ENCODE results near the gene RAD51B.

RAD51B gene

DNA sequence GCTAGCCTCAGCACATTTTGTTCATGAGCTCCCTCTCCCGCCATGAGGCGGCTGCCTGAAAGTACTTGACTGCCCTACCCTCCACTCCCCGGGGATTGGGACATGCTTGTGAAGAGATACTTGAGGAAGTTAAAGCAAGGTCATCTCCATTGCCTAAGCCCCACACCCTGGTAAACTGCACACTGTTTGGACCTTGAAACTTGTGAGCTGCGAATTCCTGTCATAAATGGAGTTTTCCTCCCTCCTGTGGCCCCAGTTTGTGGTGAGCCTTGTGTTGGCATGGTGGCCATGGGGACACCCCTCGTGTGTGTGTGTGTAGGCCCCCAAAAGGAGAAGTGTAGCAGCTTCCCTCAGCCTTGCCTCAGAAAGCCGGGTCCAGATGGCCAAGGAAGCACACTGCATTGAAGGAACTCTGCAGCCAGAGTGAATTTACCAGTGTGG lies 577.8 kb downstream of the RAD51B start:
- peak; percentile 97 for DNase-seq

GRCh38 chr14:68397822-68398221 lies 578.2 kb downstream of the RAD51B start:
- no peak for DNase-seq

DNA sequence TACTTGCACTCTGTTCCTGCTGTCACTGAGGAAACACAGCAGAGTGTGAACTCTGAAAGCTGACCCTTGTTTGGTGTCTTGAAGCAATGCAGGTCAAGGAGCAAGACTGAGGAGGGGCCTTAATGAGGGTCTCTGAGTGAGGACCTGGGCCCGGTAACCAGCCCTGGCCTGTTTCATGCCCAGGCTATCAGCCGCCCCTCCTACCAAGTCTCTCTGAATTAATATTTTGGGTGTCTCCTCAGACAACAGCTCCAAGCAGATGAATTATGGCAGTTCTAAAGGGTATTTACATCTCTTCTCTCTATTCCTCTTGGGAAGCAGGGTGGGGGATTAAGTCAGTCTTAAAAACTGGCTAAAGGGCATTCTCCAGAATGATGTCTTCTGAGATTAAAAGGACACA lies 578.8 kb downstream of the RAD51B start:
- DNase-seq: no peak

DNA sequence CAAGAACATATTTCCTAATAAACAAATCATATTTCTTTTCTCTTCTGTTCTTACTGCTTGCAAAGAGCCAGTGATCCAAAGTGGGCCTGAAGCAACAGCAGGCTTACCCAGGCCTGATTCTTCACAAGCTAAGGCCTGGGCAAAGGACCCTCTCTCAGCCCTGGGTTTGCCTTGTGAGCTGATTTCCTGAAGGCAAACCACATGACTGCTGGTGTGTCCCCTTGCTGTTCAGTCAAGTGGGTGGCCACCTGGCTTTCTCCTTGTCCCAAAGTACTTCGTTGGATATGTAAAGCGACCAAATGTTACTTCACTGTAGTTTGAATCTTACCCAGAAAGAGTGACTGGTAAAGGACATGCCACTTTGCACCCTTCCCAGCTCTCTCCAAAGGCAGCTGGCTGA lies 580.4 kb downstream of the RAD51B start:
- no peak for DNase-seq

DNA sequence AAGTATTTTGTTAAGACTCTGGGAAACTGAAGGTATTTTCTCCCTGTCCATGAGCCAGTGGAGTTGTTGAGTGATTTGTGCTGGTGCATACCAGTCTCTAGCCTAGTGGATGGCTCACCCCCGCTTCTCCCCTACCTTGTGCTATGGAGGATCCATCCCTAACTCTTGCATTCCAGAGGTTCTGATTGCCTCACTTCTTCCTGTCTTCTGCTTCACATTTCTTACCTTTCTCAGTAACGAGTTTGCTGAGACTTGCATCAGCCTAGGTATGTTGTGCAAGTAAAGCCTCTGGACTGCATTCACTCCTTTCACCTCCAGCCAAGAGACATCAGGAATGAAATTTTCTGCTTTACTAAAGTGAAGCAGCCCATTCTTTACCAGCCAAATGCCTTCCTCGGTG lies 581.7 kb downstream of the RAD51B start:
- no peak for DNase-seq

DNA sequence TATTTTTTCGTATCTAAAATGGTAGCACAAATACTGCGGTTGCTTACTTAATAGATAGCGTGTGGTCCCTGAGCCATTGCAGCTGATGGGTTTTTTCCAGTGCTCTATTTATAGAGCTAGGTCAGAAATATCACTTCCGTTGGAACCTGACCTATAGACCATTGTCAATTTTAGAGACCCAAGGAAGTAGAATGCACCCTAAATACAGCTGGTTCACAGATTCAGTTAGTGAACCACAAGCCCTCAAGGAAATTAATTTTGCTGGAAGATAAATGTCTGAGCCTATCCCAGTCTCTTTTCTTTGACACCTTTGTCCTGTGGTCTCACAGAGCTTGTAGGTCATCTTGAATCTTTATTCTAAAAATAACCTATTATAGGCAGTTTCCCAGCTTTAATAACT lies 582.3 kb downstream of the RAD51B start:
- DNase-seq: no peak

DNA sequence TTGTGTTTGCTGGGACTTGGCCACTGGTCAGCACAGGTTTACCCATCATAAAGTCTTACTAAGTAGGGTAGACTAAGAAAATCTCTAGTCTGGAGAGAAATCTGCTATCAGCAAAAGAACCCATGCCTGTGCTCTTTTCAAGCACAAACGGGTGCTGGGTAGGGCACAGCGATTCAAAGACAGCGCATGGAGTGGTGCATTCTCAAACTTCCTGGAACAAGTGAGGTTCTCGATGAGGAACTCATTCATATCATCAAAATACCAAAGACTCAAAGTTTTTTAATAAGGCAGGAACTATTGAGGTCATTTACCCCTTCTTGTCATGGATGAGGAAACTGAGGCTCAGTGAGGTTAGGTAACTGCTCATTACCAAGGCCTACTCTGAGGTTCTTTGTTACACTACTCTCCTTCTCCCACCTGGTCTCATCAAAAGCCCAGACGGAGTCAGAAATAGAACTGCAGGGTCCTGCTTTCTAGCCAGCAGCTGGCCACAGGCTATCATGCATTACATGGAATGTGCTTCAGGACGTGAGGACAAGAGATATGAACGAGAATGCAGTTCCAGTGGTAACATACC lies 583.0 kb downstream of the RAD51B start:
- no peak for DNase-seq

- no peak for DNase-seq
Observed at GRCh38 chr14:68403191-68404145, 583.9 kb downstream of the RAD51B start.

DNA sequence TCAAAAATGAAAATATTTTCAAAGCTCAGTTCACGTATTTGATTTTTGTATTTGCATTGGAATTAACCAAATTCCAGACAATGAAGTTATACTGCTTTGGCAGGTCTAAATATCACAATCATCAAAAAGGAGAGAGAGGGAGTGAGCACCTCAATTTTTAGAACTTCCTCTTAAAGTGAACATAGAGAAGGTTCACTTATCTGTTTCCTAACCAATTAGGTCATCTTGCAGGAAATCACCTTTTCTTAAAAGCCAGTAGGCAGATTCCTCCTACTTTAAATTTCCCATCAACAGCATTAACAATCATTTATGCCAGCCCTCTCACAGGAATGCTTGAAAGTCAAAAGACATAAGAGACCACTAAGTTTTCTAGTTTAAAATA lies 584.6 kb downstream of the RAD51B start:
- no peak for DNase-seq

GRCh38 chr14:68404652-68405183 lies 585.1 kb downstream of the RAD51B start:
- no peak for DNase-seq

DNA sequence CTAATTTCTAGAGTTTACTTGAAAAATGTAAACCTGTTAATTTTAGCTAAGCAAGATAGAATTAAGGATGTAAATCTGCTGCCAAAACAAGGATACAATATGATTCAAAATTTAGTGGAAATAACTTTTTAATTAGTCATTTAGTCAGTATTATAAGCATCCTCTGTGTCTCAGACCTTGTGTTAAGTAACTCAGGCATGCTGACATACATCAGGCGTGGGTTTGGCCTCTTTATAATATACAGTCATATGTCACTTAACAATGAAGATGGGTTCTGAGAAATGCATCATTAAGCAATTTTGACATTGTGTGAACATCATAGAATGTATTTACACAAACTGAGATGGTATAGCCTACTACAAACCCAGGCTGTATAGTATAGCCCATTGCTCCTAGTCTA lies 586.4 kb downstream of the RAD51B start:
- DNase-seq: peak; percentile 60 to 72

GRCh38 chr14:68407285-68407684 lies 587.7 kb downstream of the RAD51B start:
- DNase-seq: no peak

- DNase-seq: no peak
Observed at GRCh38 chr14:68407825-68408224, 588.2 kb downstream of the RAD51B start.

DNA sequence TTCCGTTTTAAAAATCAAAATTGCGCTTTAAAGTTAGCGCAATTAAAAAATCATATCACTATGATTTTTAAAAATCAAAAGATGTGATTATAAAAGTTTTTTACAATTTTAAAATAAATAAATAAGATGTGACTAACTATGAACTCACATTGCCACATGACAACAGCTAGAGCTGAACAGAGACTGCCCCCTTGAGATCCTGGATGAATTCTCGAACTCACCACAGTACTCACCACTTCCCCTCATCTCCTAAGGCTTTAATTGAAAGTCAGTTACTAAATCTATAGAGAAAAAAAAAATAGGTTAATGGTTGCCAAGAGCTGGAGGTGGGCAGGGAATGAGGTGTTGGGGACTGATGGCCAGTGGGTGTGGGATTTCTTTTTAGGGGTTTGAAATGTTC lies 589.1 kb downstream of the RAD51B start:
- DNase-seq: peak in 1 of 2 donors; percentile 26

- DNase-seq: peak; percentile 61 to 62
Observed at GRCh38 chr14:68409387-68409786, 589.8 kb downstream of the RAD51B start.

GRCh38 chr14:68412505-68413465 lies 593.2 kb downstream of the RAD51B start:
- DNase-seq: no peak

DNA sequence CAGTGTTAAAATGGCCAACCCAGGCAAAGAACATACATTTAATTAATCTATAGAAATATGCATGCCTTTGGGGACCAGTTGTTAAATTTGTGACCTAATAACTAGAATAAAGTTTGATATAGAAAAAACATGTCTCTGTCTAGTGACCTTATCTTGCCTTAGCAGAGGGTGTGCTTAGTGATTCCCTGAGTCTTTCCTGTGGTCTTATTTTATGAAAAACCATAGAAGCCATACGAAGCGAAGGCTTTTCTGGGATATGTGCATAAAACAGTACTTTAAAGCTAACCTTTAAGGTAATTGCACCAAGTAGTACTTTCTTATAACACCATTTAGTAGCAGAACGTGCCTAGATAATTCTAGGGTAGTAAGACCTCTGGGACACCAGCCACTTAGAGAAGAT lies 593.9 kb downstream of the RAD51B start:
- no peak for DNase-seq

- no peak for DNase-seq
Observed at GRCh38 chr14:68414121-68414520, 594.5 kb downstream of the RAD51B start.

GRCh38 chr14:68416171-68416570 lies 596.6 kb downstream of the RAD51B start:
- no peak for DNase-seq

GRCh38 chr14:68417009-68417650 lies 597.6 kb downstream of the RAD51B start:
- no peak for DNase-seq

GRCh38 chr14:68418174-68419118 lies 598.9 kb downstream of the RAD51B start:
- DNase-seq: peak in 1 of 2 donors; percentile 46

Data from inflammatory macrophage (primary cell).